ENCODE data around the gene EIF5A.
A peak's percentile ranks its signal among the peaks of the same experiment; 100 is the strongest.

The EIF5A gene

DNA sequence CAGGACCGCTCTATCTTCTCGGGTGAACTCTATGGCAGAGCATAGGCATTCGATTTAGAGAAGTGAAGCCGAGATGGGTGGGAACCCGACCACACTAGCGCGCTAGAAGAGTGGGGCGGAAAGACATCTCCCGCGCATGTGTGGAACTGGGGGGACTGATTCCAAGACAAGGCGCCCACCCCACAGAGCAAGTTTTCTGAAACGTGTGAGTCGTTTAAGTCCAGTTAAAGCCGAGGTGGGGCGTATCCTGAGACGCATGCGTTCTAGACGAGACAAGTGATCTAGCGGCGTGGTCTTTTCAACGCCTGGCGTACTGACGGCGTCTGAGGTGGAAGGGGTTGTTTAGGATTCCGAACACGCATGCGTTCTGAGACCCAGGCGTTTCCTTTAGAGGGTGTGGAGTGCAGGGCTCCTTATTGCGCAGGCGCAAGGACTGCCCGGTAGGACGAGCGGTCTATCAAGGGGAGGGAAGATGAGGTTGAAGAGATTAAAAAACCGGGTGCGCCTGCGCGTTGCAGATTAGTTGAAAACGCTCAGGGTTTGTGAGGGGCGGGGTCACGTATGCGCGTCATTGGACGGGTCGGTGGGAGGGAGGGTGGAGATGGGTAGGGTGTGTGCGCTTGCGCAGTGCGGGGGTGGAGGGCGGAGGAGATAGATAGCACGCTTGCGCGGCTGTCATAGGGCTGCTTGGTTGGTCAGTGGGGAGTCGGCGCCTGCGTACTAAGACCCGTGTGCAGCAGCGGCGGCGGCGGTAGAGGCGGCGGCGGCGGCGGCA lies at the start of gene EIF5A:
Gene EIF5A (plus strand): TSS at position 718 of the 775 bp plus-strand sequence. CDS start 2,008 bp downstream, outside the sequence.
- peak within 1 kb of the TSS; percentile 94 for H3K4me3 ChIP-seq (ENCODE audit: low read depth, low read length)
- in situ Hi-C loops (cut with HindIII; ENCODE audit: low sequenced_read_pairs): no loop called here
- peak; percentile 100 for DNase-seq (ENCODE audit: low read depth)
- no peak for TF ChIP-seq CTCF (IDR thresholded peaks at IDR 0.05; ENCODE audit: low read depth, low read length, missing control alignments)

DNA sequence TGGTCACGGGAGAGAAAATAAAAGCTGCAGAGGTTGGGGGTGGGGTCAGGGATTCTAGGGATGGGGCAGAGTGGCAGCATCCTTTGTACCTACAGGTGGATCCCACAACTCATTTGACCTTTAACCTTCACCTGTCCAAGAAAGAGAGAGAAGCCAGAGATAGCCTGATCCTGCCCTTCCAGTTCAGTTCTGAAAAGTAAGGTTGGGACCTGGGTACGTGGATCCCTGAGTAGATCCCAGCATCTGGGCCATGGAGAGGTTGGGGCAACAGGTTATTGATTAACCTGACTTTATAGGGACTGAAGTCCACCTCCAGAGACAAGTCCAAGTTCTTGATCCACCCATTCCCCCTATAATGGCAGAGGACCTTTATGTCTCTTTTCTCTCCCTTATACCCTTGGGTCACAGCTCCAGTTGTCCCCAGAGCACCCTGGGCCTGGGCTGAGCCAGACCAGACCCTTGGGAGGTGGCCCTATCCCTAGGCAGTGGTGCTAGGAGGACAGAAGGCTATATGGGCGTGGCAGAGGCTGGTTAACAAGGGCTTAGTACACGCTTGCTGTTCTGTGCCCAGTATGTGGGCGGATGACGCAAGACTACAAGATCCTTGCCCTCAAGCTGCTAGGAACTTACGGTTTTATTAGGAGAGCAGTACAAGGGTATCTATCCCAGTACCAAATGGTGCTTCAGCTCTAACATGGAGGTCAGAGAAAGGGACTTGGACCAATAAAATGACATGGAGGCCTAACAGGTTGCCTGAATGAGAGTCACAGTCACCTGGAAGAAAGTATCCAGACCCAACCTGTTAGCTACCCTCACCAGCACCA lies 48.5 kb upstream of the EIF5A start:
- no peak for DNase-seq (ENCODE audit: low read depth)
- H3K4me3 ChIP-seq (ENCODE audit: low read depth, low read length): no peak overlapping the region
- no peak for TF ChIP-seq CTCF (IDR thresholded peaks at IDR 0.05; ENCODE audit: low read depth, low read length, missing control alignments)
- in situ Hi-C loops (cut with HindIII; ENCODE audit: low sequenced_read_pairs): no loop called here

DNA sequence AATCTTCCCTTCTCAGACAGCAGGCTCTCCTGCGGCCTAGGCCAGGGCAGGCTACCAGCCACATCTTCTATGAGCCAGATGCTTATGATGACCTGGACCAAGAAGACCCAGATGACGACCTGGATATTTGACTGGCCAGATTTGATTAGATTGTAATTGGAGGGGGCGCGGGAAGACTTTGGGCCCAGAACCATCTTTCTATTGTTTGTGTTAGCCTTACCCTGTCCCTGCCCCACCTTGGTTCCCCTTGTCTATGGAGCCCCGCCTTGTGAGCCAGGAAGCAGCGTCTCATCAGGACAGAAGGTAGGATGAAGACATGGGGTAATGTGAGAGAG lies 47.9 kb upstream of the EIF5A start:
- no peak overlapping the region for H3K4me3 ChIP-seq (ENCODE audit: low read depth, low read length)
- no peak for TF ChIP-seq CTCF (IDR thresholded peaks at IDR 0.05; ENCODE audit: low read depth, low read length, missing control alignments)
- in situ Hi-C loops (cut with HindIII; ENCODE audit: low sequenced_read_pairs): no loop called here
- no peak for DNase-seq (ENCODE audit: low read depth)

GRCh38 chr17:7260151-7260550 lies 47.3 kb upstream of the EIF5A start:
- no peak for TF ChIP-seq CTCF (IDR thresholded peaks at IDR 0.05; ENCODE audit: low read depth, low read length, missing control alignments)
- in situ Hi-C loops (cut with HindIII; ENCODE audit: low sequenced_read_pairs): no loop called here
- H3K4me3 ChIP-seq (ENCODE audit: low read depth, low read length): no peak overlapping the region
- no peak for DNase-seq (ENCODE audit: low read depth)

DNA sequence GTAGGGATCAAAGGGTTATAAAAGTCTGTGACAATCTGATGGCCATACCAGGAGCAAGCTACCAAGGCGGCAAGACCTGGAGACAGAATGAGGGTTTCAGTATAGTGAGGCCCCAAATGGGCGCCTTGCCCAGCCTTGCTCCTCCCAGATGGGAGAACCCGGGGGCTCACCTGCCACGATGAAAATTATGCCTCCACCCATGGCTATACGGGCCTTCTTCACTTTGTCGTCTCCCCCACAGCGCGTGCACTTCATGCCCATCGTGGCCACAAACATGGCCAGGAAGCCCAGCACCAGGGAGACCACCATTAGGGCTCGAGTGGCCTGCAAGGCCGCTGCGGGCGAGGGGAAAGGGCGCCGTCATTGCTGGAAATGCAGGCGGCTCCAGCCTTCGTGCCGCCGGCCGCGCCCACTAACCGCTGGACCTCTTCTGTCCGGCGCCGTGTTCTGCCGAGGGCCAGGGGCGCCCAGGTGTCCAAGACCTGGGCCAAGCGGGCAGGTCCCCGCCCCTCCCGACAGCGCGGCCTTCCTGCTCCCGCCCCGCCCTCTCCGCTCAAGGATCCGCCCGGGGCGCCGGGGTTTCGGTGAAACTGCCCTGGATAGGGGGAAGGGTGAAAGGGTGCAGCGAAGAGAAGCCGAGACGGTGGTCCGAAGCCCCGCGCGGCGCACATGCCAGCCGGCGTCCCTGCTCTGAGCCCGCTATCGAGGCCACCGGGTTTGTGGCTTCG lies 46.6 kb upstream of the EIF5A start:
- no peak for TF ChIP-seq CTCF (IDR thresholded peaks at IDR 0.05; ENCODE audit: low read depth, low read length, missing control alignments)
- DNase-seq (ENCODE audit: low read depth): no peak
- peak overlapping the region; percentile 27 for H3K4me3 ChIP-seq (ENCODE audit: low read depth, low read length)
- in situ Hi-C loops (cut with HindIII; ENCODE audit: low sequenced_read_pairs): no loop called here
